Measurements from ENCODE around the gene LEF1. TPM values are rescaled to one million over a fixed set of nuclear protein-coding genes. Genes with fewer than 3 reads are reported as not detected.

The LEF1 gene
- total and polyA plus RNA-seq, 2 experiments from 2014 or later: 0.50 to 0.73 TPM

- Histone ChIP-seq H3K4me3 (no peak overlapping the region), H3K4me1 (ENCODE audit: insufficient read depth) (no peaks in the 10 kb centered on the region), H3K79me2 (replicated peaks; ENCODE audit: insufficient read depth) (no peaks in the 10 kb centered on the region), H3K36me3 (ENCODE audit: insufficient read depth) (no peaks in the 10 kb centered on the region), H3K4me2 (no peak overlapping the region), H2AFZ (no peak overlapping the region), H3K27me3 (ENCODE audit: insufficient read depth) (no peaks in the 10 kb centered on the region), H3F3A (replicated peaks; ENCODE audit: low read depth) (no peaks in the 10 kb centered on the region), H4K20me1 (replicated peaks; ENCODE audit: insufficient read depth) (no peaks in the 10 kb centered on the region), H3K27ac (ENCODE audit: low read depth) (no peak overlapping the region), H3K9me2 (ENCODE audit: insufficient read depth) (no peaks in the 10 kb centered on the region)
- Mint-ChIP-seq H3K36me3 (ENCODE audit: low read depth) (no peaks in the 10 kb centered on the region), H3K27me3 (ENCODE audit: insufficient read depth, low read depth, poor library complexity) (peaks cover 7% of the 10 kb centered on the region), H3K27ac (no peak overlapping the region), H3K9me3 (0 out of 3 replicates have a peak, but pooled peaks cover 3% of the 10 kb centered on the region), H3K4me1 (no peaks in the 10 kb centered on the region), H3K4me3 (no peak overlapping the region)
- ATAC-seq: no peak
- TF ChIP-seq ZNF114 (CRISPR knock-in tag; IDR thresholded peaks at IDR 0.05) (no peak), JUNB (IDR thresholded peaks at IDR 0.05; ENCODE audit: unreplicated experiment) (no peak), CTCF (conservative IDR thresholded peaks at IDR 0.05; ENCODE audit: low read depth in 2 of 2) (no peak), NANOG (IDR thresholded peaks at IDR 0.05; ENCODE audit: borderline replicate concordance) (no peak), ZNF331 (CRISPR knock-in tag; IDR thresholded peaks at IDR 0.05; ENCODE audit: low read depth) (no peak), CREB1 (CRISPR knock-in tag; IDR thresholded peaks at IDR 0.05; ENCODE audit: low read depth) (no peak), EZH2phosphoT487 (IDR thresholded peaks at IDR 0.05; ENCODE audit: unreplicated experiment) (no peak), STAT1 (IDR thresholded peaks at IDR 0.05; ENCODE audit: unreplicated experiment) (no peak)
- TF ChIP-seq, protein P1, sequence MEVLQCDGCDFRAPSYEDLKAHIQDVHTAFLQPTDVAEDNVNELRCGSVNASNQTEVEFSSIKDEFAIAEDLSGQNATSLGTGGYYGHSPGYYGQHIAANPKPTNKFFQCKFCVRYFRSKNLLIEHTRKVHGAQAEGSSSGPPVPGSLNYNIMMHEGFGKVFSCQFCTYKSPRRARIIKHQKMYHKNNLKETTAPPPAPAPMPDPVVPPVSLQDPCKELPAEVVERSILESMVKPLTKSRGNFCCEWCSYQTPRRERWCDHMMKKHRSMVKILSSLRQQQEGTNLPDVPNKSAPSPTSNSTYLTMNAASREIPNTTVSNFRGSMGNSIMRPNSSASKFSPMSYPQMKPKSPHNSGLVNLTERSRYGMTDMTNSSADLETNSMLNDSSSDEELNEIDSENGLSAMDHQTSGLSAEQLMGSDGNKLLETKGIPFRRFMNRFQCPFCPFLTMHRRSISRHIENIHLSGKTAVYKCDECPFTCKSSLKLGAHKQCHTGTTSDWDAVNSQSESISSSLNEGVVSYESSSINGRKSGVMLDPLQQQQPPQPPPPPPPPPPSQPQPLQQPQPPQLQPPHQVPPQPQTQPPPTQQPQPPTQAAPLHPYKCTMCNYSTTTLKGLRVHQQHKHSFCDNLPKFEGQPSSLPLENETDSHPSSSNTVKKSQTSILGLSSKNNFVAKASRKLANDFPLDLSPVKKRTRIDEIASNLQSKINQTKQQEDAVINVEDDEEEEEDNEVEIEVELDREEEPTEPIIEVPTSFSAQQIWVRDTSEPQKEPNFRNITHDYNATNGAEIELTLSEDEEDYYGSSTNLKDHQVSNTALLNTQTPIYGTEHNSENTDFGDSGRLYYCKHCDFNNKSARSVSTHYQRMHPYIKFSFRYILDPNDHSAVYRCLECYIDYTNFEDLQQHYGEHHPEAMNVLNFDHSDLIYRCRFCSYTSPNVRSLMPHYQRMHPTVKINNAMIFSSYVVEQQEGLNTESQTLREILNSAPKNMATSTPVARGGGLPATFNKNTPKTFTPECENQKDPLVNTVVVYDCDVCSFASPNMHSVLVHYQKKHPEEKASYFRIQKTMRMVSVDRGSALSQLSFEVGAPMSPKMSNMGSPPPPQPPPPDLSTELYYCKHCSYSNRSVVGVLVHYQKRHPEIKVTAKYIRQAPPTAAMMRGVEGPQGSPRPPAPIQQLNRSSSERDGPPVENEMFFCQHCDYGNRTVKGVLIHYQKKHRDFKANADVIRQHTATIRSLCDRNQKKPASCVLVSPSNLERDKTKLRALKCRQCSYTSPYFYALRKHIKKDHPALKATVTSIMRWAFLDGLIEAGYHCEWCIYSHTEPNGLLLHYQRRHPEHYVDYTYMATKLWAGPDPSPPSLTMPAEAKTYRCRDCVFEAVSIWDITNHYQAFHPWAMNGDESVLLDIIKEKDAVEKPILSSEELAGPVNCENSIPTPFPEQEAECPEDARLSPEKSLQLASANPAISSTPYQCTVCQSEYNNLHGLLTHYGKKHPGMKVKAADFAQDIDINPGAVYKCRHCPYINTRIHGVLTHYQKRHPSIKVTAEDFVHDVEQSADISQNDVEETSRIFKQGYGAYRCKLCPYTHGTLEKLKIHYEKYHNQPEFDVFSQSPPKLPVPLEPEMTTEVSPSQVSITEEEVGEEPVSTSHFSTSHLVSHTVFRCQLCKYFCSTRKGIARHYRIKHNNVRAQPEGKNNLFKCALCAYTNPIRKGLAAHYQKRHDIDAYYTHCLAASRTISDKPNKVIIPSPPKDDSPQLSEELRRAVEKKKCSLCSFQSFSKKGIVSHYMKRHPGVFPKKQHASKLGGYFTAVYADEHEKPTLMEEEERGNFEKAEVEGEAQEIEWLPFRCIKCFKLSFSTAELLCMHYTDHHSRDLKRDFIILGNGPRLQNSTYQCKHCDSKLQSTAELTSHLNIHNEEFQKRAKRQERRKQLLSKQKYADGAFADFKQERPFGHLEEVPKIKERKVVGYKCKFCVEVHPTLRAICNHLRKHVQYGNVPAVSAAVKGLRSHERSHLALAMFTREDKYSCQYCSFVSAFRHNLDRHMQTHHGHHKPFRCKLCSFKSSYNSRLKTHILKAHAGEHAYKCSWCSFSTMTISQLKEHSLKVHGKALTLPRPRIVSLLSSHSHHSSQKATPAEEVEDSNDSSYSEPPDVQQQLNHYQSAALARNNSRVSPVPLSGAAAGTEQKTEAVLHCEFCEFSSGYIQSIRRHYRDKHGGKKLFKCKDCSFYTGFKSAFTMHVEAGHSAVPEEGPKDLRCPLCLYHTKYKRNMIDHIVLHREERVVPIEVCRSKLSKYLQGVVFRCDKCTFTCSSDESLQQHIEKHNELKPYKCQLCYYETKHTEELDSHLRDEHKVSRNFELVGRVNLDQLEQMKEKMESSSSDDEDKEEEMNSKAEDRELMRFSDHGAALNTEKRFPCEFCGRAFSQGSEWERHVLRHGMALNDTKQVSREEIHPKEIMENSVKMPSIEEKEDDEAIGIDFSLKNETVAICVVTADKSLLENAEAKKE (CRISPR knock-in tag; IDR thresholded peaks at IDR 0.05): no peak
- TF ChIP-seq, protein P2, sequence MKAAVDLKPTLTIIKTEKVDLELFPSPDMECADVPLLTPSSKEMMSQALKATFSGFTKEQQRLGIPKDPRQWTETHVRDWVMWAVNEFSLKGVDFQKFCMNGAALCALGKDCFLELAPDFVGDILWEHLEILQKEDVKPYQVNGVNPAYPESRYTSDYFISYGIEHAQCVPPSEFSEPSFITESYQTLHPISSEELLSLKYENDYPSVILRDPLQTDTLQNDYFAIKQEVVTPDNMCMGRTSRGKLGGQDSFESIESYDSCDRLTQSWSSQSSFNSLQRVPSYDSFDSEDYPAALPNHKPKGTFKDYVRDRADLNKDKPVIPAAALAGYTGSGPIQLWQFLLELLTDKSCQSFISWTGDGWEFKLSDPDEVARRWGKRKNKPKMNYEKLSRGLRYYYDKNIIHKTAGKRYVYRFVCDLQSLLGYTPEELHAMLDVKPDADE (IDR thresholded peaks at IDR 0.05): no peak
- no peak for DNase-seq (ENCODE audit: low spot score)
These were observed 90.6 kb downstream of the LEF1 start for GRCh38 chr4:108078024-108078733.

All from GM23338 (cell line).